Thyroid gland (tissue), 4 donors: ENCODE measurements around the gene STPG1.

Source experiments
- CTCF ChIP-seq, 6 experiments: fragments of 200-600 bp in 3 of 6; fragments of 450-650 bp in 3 of 6; sonication (generic) in 3 of 6; IDR thresholded peaks; one replicate each; pipeline ENCODE4 v1.5.1; 2016 to 2019; ENCODE audit warnings: antibody characterized with exemption in 6 of 6, mild to moderate bottlenecking in 2 of 6, inconsistent platforms in 1 of 6, moderate library complexity in 1 of 6
- POLR2A ChIP-seq, 2 donors: fragments of 450-650 bp; IDR thresholded peaks; one replicate each; pipeline ENCODE4 v1.6.1; 2017; ENCODE audit warnings: antibody characterized with exemption in 2 of 2, mild to moderate bottlenecking in 2 of 2, moderate library complexity in 1 of 2

- TF ChIP-seq CTCF (IDR thresholded peaks at IDR 0.05) (no peak), POLR2A (IDR thresholded peaks at IDR 0.05) (no peak)
These were observed 29.1 kb downstream of the STPG1 start for GRCh38 chr1:24384251-24385090.
